Parathyroid adenoma (tissue), 2 donors: Measurements from ENCODE around the gene KIF26B.

ENCODE experiments used
- H2AFZ ChIP-seq: fragments of 300-600 bp; sonication (generic); one replicate; pipeline ENCODE4 v1.7.0; 2017; ENCODE audit warnings: antibody characterized with exemption, mild to moderate bottlenecking
- H3K27ac ChIP-seq: fragments of 300-600 bp; sonication (generic); one replicate; pipeline ENCODE4 v1.7.0; 2017
- H3K27me3 ChIP-seq: fragments of 300-600 bp; sonication (generic); one replicate; pipeline ENCODE4 v1.7.0; 2017; ENCODE audit warnings: low read length; ENCODE audit not compliant: control insufficient read depth, insufficient read depth
- H3K36me3 ChIP-seq: fragments of 300-600 bp; sonication (generic); one replicate; pipeline ENCODE4 v1.7.0; 2017; ENCODE audit warnings: low read length; ENCODE audit not compliant: control insufficient read depth, insufficient read depth
- H3K4me1 ChIP-seq: fragments of 300-600 bp; sonication (generic); one replicate; pipeline ENCODE4 v1.7.0; 2017; ENCODE audit warnings: control low read depth
- H3K4me2 ChIP-seq: fragments of 300-600 bp; sonication (generic); one replicate; pipeline ENCODE4 v1.7.0; 2017; ENCODE audit warnings: low read length
- H3K4me3 ChIP-seq: fragments of 300-600 bp; sonication (generic); one replicate; pipeline ENCODE4 v1.7.0; 2017; ENCODE audit warnings: low read depth, low read length
- H3K79me2 ChIP-seq: fragments of 300-600 bp; sonication (generic); one replicate; pipeline ENCODE4 v1.7.0; 2017; ENCODE audit warnings: control low read depth
- H3K9ac ChIP-seq: fragments of 300-600 bp; sonication (generic); one replicate; pipeline ENCODE4 v1.7.0; 2017; ENCODE audit warnings: mild to moderate bottlenecking
- H3K9me3 ChIP-seq: fragments of 300-600 bp; sonication (generic); one replicate; pipeline ENCODE4 v1.7.0; 2017; ENCODE audit warnings: low read length; ENCODE audit not compliant: control insufficient read depth
- TF ChIP-seq, protein P1 (sequence below): fragments of 300-600 bp; sonication (generic); IDR thresholded peaks from one replicate; pipeline ENCODE4 v1.7.0; 2017; ENCODE audit warnings: antibody characterized with exemption, mild to moderate bottlenecking
- donor health status: primary hyperparathyroidism.

KIF26B gene

DNA sequence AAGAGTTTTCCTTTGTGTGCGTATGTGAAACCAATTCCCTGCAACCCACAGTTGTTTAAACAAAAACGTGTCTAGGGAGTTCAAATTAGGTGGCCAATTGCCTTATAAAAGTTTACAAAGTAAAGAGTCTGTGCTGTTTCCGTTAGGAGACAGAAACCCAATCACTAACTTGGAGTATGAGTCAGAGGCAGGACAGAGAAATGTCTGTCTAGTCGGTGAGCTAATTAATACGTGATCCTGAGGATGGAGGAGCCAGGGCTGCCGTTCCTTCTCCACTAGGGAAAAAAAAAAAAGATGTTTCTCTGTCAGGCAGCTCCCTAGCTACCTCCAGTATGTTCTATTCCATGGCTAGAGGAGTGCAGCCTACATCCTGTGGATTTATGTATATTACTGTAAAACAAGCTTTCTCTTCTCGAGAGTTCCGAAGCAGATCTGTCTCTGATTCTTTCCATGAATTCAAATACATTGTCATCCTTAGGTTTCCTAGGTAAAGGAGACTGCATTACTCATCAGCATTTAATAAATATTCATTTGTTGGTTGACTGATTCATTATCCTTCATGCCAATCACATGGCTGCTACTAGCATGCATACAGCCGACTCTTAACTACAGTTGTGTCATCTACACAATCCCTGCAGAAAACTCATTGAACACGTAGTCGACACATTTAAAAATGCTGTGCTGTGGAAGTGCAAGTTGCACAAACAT is 430.6 kb downstream of the KIF26B start:
- Histone ChIP-seq H3K9ac (no peak overlapping the region), H3K4me1 (no peaks in the 10 kb centered on the region), H3K27ac (no peak overlapping the region), H3K9me3 (no peaks in the 10 kb centered on the region), H2AFZ (no peak overlapping the region), H3K4me3 (no peak overlapping the region), H3K4me2 (no peak overlapping the region), H3K27me3 (no peaks in the 10 kb centered on the region), H3K79me2 (no peaks in the 10 kb centered on the region), H3K36me3 (no peaks in the 10 kb centered on the region)
- TF ChIP-seq, protein P1, sequence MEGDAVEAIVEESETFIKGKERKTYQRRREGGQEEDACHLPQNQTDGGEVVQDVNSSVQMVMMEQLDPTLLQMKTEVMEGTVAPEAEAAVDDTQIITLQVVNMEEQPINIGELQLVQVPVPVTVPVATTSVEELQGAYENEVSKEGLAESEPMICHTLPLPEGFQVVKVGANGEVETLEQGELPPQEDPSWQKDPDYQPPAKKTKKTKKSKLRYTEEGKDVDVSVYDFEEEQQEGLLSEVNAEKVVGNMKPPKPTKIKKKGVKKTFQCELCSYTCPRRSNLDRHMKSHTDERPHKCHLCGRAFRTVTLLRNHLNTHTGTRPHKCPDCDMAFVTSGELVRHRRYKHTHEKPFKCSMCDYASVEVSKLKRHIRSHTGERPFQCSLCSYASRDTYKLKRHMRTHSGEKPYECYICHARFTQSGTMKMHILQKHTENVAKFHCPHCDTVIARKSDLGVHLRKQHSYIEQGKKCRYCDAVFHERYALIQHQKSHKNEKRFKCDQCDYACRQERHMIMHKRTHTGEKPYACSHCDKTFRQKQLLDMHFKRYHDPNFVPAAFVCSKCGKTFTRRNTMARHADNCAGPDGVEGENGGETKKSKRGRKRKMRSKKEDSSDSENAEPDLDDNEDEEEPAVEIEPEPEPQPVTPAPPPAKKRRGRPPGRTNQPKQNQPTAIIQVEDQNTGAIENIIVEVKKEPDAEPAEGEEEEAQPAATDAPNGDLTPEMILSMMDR: no peak

DNA sequence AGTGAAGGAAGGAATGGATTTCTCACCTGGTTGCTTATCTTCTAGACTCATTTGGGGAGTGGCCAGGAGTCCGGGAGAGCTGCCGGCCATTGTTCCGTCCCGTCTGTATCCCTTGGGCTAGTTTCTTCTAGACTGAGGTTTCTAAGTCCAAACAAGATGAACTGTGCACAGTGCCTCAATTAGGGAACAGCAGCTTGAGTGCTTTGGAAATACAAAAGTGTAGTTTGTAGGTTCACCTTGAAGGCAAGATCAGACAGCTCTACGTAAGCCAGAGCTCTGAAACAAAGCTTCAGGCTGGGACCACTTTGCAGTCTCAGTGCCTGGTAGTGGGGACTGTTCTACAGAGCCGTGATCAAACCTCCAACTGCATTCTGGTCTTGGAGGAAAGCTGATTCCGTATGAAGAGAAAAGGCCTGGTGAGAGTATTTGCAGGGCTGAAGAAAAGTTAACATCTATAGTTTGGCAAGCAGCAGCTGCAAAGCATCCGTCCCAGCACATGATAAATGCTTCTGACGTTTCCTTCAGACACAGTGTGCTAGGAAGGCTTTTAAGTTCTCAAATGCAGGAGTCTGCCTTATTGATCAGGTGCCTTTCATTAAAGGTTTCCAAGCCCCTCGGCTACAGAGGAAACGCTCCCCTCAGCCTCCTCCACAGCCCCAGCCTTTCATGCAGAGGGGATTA is 432.8 kb downstream of the KIF26B start:
- no peak overlapping the region for H3K27ac ChIP-seq
- no peaks in the 10 kb centered on the region for H3K4me1 ChIP-seq
- H3K4me3 ChIP-seq: no peak overlapping the region
- no peak overlapping the region for H3K4me2 ChIP-seq
- no peak overlapping the region for H3K9ac ChIP-seq
- H3K36me3 ChIP-seq: no peaks in the 10 kb centered on the region
- no peaks in the 10 kb centered on the region for H3K27me3 ChIP-seq
- TF ChIP-seq, protein P1: no peak
- H3K79me2 ChIP-seq: no peaks in the 10 kb centered on the region
- H2AFZ ChIP-seq: no peak overlapping the region
- no peaks in the 10 kb centered on the region for H3K9me3 ChIP-seq

DNA sequence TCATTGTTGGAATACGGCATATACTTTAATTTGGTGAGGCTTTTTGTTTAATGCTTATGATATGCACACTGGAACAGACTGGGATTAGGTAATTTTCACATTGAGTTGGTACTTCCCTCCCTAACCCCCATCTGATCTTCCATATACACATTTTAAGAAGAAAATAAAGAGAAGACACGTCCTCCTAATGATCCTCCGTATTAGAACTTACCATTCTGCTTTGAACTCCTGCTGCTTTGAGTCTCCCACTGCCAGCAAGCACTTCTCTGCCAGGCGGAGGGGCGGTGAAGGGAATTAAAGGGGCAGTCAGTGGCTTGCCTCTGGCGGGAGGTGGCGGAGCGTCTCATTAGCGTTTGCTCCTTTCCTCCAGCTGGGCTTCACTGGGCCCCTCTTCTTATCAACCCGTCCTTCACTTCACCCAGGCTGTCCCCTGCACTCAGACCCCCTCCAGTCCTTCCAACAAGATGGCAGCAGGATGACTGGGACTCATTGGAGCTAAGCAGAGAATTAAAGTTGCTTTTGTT is 433.4 kb downstream of the KIF26B start:
- Histone ChIP-seq H3K4me1 (no peaks in the 10 kb centered on the region), H3K36me3 (no peaks in the 10 kb centered on the region), H3K79me2 (no peaks in the 10 kb centered on the region), H3K4me2 (no peak overlapping the region), H2AFZ (no peak overlapping the region), H3K9ac (no peak overlapping the region), H3K9me3 (no peaks in the 10 kb centered on the region), H3K27me3 (no peaks in the 10 kb centered on the region), H3K4me3 (no peak overlapping the region), H3K27ac (no peak overlapping the region)
- TF ChIP-seq, protein P1: no peak

DNA sequence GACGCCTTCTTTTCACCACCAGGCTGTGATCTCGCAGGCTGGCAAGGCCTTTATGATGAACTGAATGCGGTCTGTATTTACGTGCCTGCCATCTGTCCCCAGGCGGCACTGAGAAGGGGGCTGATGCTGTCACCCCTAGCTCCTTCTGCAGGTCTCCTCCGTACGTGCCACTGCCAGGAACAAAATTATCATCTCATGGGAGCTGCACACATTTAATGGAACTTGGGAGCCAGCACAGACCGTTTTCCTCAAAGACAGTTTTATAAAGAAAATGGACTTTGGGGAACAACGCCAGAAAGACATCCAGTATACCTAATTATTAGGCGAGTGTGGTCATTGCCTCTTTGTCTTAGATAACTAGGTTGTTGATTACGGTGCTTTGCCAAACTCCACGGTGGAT is 434.5 kb downstream of the KIF26B start:
- Histone ChIP-seq H3K79me2 (no peaks in the 10 kb centered on the region), H3K4me3 (no peak overlapping the region), H3K27me3 (no peaks in the 10 kb centered on the region), H3K4me1 (no peaks in the 10 kb centered on the region), H3K4me2 (no peak overlapping the region), H3K9ac (no peak overlapping the region), H3K9me3 (no peaks in the 10 kb centered on the region), H2AFZ (no peak overlapping the region), H3K36me3 (no peaks in the 10 kb centered on the region), H3K27ac (no peak overlapping the region)
- TF ChIP-seq, protein P1: no peak
